GM12878 (cell line): Measurements from ENCODE around the gene IQCH. TPM values are rescaled to one million over a fixed set of nuclear protein-coding genes. Genes with fewer than 3 reads are reported as not detected.

Source experiments
- ATAC-seq: fragments of 200-7000 bp; cut with Tn5 transposase; 3 replicates; pipeline ENCODE4 v1.9.1; 2020; ENCODE audit warnings: mild to moderate bottlenecking, moderate library complexity
- BruUV-seq: library from RNA; stranded (reverse); fragments of 400-500 nt; replicated peaks from 2 replicates; lab custom pipeline; 2021; lab: Mats Ljungman, UMichigan
- CTCF ChIA-PET: fragments of 300-600 bp; sonication (Branson Sonifier 250); formaldehyde crosslinking; extraction: SDS; loops from one replicate; lab custom pipeline; 2021; ENCODE audit warnings: inconsistent platforms; lab: Yijun Ruan, JAX
- POLR2A ChIA-PET: fragments of 350-600 bp; formaldehyde crosslinking; extraction: SDS; loops from one replicate; lab custom pipeline; 2021; ENCODE audit warnings: inconsistent platforms; lab: Charles Lee
- RAD21 ChIA-PET: fragments of 300-600 bp; sonication (Branson Sonifier 250); formaldehyde crosslinking; loops from one replicate; lab custom pipeline; 2023; ENCODE audit warnings: antibody characterized with exemption; ENCODE audit not compliant: unreplicated experiment; lab: Charles Lee
- SMC1A ChIA-PET: fragments of 300-600 bp; sonication (Branson Sonifier 250); formaldehyde crosslinking; loops from one replicate; lab custom pipeline; 2023; ENCODE audit not compliant: unreplicated experiment, uncharacterized antibody; lab: Charles Lee
- DNase-seq: peaks from one replicate; pipeline ENCODE4 v3.0.0-alpha.2; 2011; ENCODE audit warnings: low read depth, low spot score
- FAIRE-seq: peaks from 3 replicates; lab custom pipeline; 2011; peaks lifted over from hg19 to GRCh38; lab: Jason Lieb, UNC
- H2AFZ ChIP-seq: 2 replicates; pipeline ENCODE4 v1.6.0; 2011; ENCODE audit warnings: low read depth, low read length, control low read depth; ENCODE audit not compliant: control insufficient read depth
- H3K27ac ChIP-seq: 2 replicates; pipeline ENCODE4 v1.5.1; 2011; ENCODE audit warnings: control low read depth; ENCODE audit not compliant: control insufficient read depth, insufficient read depth
- H3K27me3 ChIP-seq, 2 experiments: replicated peaks in 1 of 2; 2 replicates each; pipeline versions ENCODE4 v1.6.0 to v1.6.1; 2011; ENCODE audit warnings: low read length in 1 of 2; ENCODE audit not compliant: control insufficient read depth in 2 of 2, insufficient read depth in 2 of 2
- H3K36me3 ChIP-seq, 2 experiments: 2 replicates each; pipeline ENCODE4 v1.5.1; 2011; ENCODE audit warnings: low read length in 1 of 2; ENCODE audit not compliant: control insufficient read depth in 2 of 2, insufficient read depth in 2 of 2
- H3K4me1 ChIP-seq: 2 replicates; pipeline ENCODE4 v1.6.1; 2011; ENCODE audit warnings: mild to moderate bottlenecking, low read length, moderate library complexity, mixed read lengths; ENCODE audit not compliant: control insufficient read depth, insufficient read depth
- H3K4me2 ChIP-seq: 2 replicates; pipeline ENCODE4 v1.6.0; 2011; ENCODE audit warnings: control low read depth; ENCODE audit not compliant: control insufficient read depth, insufficient read depth
- H3K4me3 ChIP-seq: fragments of 200-600 bp; sonication (generic); 2 replicates; pipeline ENCODE4 v1.5.1; 2016
- H3K79me2 ChIP-seq: 2 replicates; pipeline ENCODE4 v1.6.0; 2011; ENCODE audit warnings: low read length; ENCODE audit not compliant: control insufficient read depth, insufficient read depth
- H3K9ac ChIP-seq: 2 replicates; pipeline ENCODE4 v1.8.0; 2011; ENCODE audit warnings: low read length, control low read depth, mixed read lengths; ENCODE audit not compliant: control insufficient read depth, insufficient read depth
- H3K9me3 ChIP-seq: replicated peaks from 3 replicates; pipeline ENCODE4 v1.5.1; 2011; ENCODE audit warnings: mild to moderate bottlenecking, low read length; ENCODE audit not compliant: control insufficient read depth, insufficient read depth
- H4K20me1 ChIP-seq: 2 replicates; pipeline ENCODE4 v1.6.0; 2011; ENCODE audit not compliant: control insufficient read depth, insufficient read depth
- JUNB ChIP-seq: IDR thresholded peaks from 2 replicates; pipeline ENCODE4 v1.6.1; 2016; ENCODE audit warnings: antibody characterized with exemption, mild to moderate bottlenecking
- SP1 ChIP-seq: IDR thresholded peaks from one replicate; pipeline ENCODE4 v1.6.1; 2011; ENCODE audit warnings: low read depth, low read length
- TAF1 ChIP-seq: IDR thresholded peaks from 2 replicates; pipeline ENCODE4 v1.6.1; 2011; ENCODE audit warnings: mild to moderate bottlenecking, low read depth, low read length, borderline replicate concordance
- WGBS: methylation state at CpG from one replicate; pipeline ENCODE4 v1.1.6; 2016; ENCODE audit warnings: low lambda C conversion rate; ENCODE audit not compliant: insufficient replicate concordance, insufficient coverage; ENCODE audit errors: missing lambda C conversion rate; 5-methylcytosine and 5-hydroxymethylcytosine counted together
- in situ Hi-C: fragments of 300-500 bp; cut with MboI; formaldehyde crosslinking; loops from 9 replicates; pipeline ENCODE4 v1.14.3; 2018; ENCODE audit warnings: mixed read lengths
- intact Hi-C: fragments of 100-400 bp; cut with micrococcal nuclease; formaldehyde crosslinking; loops from one replicate; pipeline ENCODE4 v1.14.2; 2022; ENCODE audit not compliant: unreplicated experiment
- polyA plus RNA-seq, 11 experiments: library from polyadenylated mRNA; depleted of rRNA in 4 of 11; unstranded in 6 of 11; stranded (reverse) in 5 of 11; fragments of >200 nt; fragmentation: Nextera tagmentation in 4 of 11; fragmentation: Illumina TruSeq in 1 of 11; extraction: Ambion mirVana in 4 of 11; extraction: Trizol in 1 of 11; gene quantifications; 1 replicate in 1 of 11; 2 replicates in 10 of 11; pipeline versions ENCODE4 v1.2.1 to v1.2.3, GENCODE V29; 2011 to 2016; ENCODE audit warnings: inconsistent platforms in 2 of 11, missing spikeins in 2 of 11, low read depth in 1 of 11
- total RNA-seq, 4 experiments: library from RNA; depleted of rRNA in 3 of 4; stranded (reverse); fragments of >200 nt in 3 of 4; fragmentation: Illumina TruSeq in 1 of 4; extraction: Trizol in 1 of 4; gene quantifications; 2 replicates each; pipeline versions ENCODE4 v1.2.1 to v1.2.3, GENCODE V29; 2013 to 2021

Gene IQCH
- total and polyA plus RNA-seq, 10 of the 15 experiments (the other 5 are each of a cell fraction or from before 2014, with no cell fraction given): 0.29 to 1.3 (median 0.99) TPM

DNA sequence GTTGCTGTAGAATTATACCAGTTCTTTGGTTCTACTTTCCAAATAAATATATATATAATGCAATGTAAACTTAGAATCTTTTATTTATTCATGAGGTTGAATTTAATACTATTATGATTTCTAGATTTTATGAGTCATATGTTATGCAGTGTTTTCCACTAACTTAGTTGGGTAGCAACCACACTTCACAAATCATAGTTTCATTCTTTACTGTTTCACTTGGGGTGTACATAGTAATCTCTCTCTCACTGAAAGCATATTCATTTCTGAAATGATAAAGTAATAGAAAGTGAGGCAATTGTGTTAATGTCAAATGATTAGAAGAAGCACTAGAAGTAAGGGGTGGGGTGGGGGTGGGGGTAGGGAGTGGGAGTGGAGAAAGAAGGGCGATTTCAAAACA, 52.6 kb downstream of the IQCH start:
- RAD21 ChIA-PET: interaction anchor here (2.3 kb wide), 1 partner anchor 361 kb away, joined by 12 read pairs; no protein-coding TSS in a partner anchor
- H4K20me1 ChIP-seq: no peaks in the 10 kb centered on the region
- in situ Hi-C loops (no loop called here), intact Hi-C loops (no loop called here)
- FAIRE-seq (no peak), DNase-seq (no peak), ATAC-seq (peak; percentile 71)
- H3K36me3 ChIP-seq: no peaks in the 10 kb centered on the region
- no peaks in the 10 kb centered on the region for H3K4me1 ChIP-seq
- 27% methylated on average over 1 of the region's 1 CpG for WGBS
- POLR2A ChIA-PET: no interaction called here
- SMC1A ChIA-PET: interaction anchor here (2.2 kb wide), 1 partner anchor 361 kb away, joined by 5 read pairs; no protein-coding TSS in a partner anchor
- H3K9ac ChIP-seq: no peak overlapping the region
- no peak overlapping the region for H3K27ac ChIP-seq
- BruUV-seq: no TSS peak
- CTCF ChIA-PET: no interaction called here
- no peak overlapping the region for H2AFZ ChIP-seq
- no peaks in the 10 kb centered on the region for H3K27me3 ChIP-seq
- TF ChIP-seq JUNB (peak; percentile 55), SP1 (no peak)
- H3K4me3 ChIP-seq: no peak overlapping the region
- no peak overlapping the region for H3K4me2 ChIP-seq
- no peaks in the 10 kb centered on the region for H3K79me2 ChIP-seq
- H3K9me3 ChIP-seq: no peaks in the 10 kb centered on the region

DNA sequence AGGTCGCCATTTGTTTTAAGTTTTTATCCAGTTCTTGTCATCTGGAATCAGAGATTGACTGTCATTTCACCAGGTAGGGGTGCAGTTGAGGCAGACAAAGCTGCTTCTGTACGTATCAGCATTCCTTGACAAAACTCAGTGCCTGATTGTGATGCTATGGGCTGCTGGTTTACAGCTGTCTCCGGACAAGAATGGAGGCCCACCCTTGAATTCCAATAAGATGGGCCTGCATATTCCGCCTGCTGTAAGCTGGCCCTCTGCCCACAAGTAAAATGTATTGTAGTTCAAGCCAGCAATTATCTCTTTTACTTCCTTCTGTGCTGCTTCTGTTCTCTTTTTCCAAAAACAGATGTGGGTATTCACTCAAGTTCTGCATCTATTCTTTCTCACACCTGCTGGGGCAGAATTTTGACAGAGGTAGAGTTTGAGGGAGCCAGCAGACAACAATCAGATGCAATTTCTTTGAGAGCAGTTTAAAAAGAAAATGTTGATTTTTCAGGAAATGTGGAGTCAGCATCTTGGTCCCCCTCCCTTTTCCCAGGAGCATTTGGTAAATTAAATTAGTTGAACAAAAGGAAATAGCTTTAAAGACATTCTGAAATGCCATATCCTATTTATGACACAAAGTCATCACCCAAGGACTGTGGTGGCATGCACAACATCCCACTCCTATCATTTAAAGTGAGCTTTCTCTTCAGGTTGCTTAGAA, 53.5 kb downstream of the IQCH start:
- H2AFZ ChIP-seq: no peak overlapping the region
- RAD21 ChIA-PET: interaction anchor here (2.3 kb wide), 1 partner anchor 362 kb away, joined by 12 read pairs; no protein-coding TSS in a partner anchor
- no peak overlapping the region for H3K9ac ChIP-seq
- FAIRE-seq: no peak
- H3K4me2 ChIP-seq: no peak overlapping the region
- no peaks in the 10 kb centered on the region for H4K20me1 ChIP-seq
- no peak for ATAC-seq
- in situ Hi-C loops: no loop called here
- CTCF ChIA-PET: interaction anchor here (0.8 to 1.7 kb wide), 3 partner anchors 12 to 362 kb away, joined by 3 to 7 read pairs (median 3); no protein-coding TSS in a partner anchor
- H3K4me1 ChIP-seq: no peaks in the 10 kb centered on the region
- H3K27ac ChIP-seq: no peak overlapping the region
- no peak for DNase-seq
- SMC1A ChIA-PET: interaction anchor here (0.9 to 2.2 kb wide), 5 partner anchors 8 to 362 kb away, joined by 3 to 5 read pairs (median 3); no protein-coding TSS in a partner anchor
- no peaks in the 10 kb centered on the region for H3K9me3 ChIP-seq
- no TSS peak for BruUV-seq
- H3K79me2 ChIP-seq: no peaks in the 10 kb centered on the region
- H3K36me3 ChIP-seq: no peaks in the 10 kb centered on the region
- POLR2A ChIA-PET: no interaction called here
- TF ChIP-seq TAF1: no peak
- TF ChIP-seq, all 136 proteins: peak for 0
- no peaks in the 10 kb centered on the region for H3K27me3 ChIP-seq
- WGBS: 64% methylated on average over 4 of the region's 4 CpGs
- no peak overlapping the region for H3K4me3 ChIP-seq
- intact Hi-C loops: no loop called here
